Bronchial epithelial cell (primary cell): ENCODE results near the gene NPAS4. TPM values are rescaled to one million over a fixed set of nuclear protein-coding genes. Genes with fewer than 3 reads are reported as not detected.
A peak's percentile ranks its signal among the peaks of the same experiment; 100 is the strongest.
"Not testable (repeated sequence)": the region's sequence is repeated elsewhere in the genome, so short reads cannot be mapped to it uniquely, and the experiment has no call there.

Source experiments
- DNase-seq: peaks from one replicate; pipeline ENCODE4 v3.0.0-alpha.2; 2010; ENCODE audit warnings: low read depth
- FAIRE-seq: peaks from 2 replicates; lab custom pipeline; 2011; peaks lifted over from hg19 to GRCh38; lab: Jason Lieb, UNC
- H3K27me3 ChIP-seq: 2 replicates; pipeline ENCODE4 v1.5.1; 2011; ENCODE audit warnings: low read length; ENCODE audit not compliant: control insufficient read depth, insufficient read depth
- H3K36me3 ChIP-seq: 2 replicates; pipeline ENCODE4 v1.5.1; 2011; ENCODE audit warnings: low read length; ENCODE audit not compliant: control insufficient read depth, insufficient read depth
- H3K4me3 ChIP-seq: 2 replicates; pipeline ENCODE4 v1.5.1; 2011; ENCODE audit warnings: mild to moderate bottlenecking, low read depth, low read length, control low read depth
- CTCF ChIP-seq: IDR thresholded peaks from 2 replicates; pipeline ENCODE4 v1.5.1; 2011; ENCODE audit warnings: mild to moderate bottlenecking, moderate library complexity, low read length, control low read depth, inconsistent platforms; ENCODE audit not compliant: insufficient read depth, severe bottlenecking
- total RNA-seq: library from RNA; depleted of rRNA; stranded (reverse); fragments of >200 nt; gene quantifications from 2 replicates; pipeline ENCODE4 v1.2.1, GENCODE V29; 2014

Gene NPAS4
- total RNA-seq, 1 donor from 2014 or later: not detected

GRCh38 chr11:66419825-66420224 lies 1.0 kb upstream of the NPAS4 start:
- no peaks in the 10 kb centered on the region for H3K36me3 ChIP-seq
- FAIRE-seq: no peak
- no peak for DNase-seq
- no peak for TF ChIP-seq CTCF
- H3K4me3 ChIP-seq: no peak overlapping the region
- peaks cover 16% of the 10 kb centered on the region for H3K27me3 ChIP-seq

GRCh38 chr11:66421492-66422205 lies 814 bp downstream of the NPAS4 start:
- DNase-seq (peak; percentile 63), FAIRE-seq (no peak)
- no peak overlapping the region for H3K4me3 ChIP-seq
- H3K27me3 ChIP-seq: peaks cover 16% of the 10 kb centered on the region
- H3K36me3 ChIP-seq: no peaks in the 10 kb centered on the region
- TF ChIP-seq CTCF: no peak

- no peak for DNase-seq
- Histone ChIP-seq H3K4me3 (no peak overlapping the region), H3K36me3 (no peaks in the 10 kb centered on the region), H3K27me3 (no peaks in the 10 kb centered on the region)
- no peak for TF ChIP-seq CTCF
- FAIRE-seq: no peak
These were observed 5.5 kb downstream of the NPAS4 start for GRCh38 chr11:66426314-66426713.

GRCh38 chr11:66428933-66429332 lies 8.1 kb downstream of the NPAS4 start:
- Histone ChIP-seq H3K27me3 (no peaks in the 10 kb centered on the region), H3K36me3 (no peaks in the 10 kb centered on the region), H3K4me3 (no peak overlapping the region)
- no peak for TF ChIP-seq CTCF
- FAIRE-seq: no peak
- DNase-seq: no peak

- FAIRE-seq (no peak), DNase-seq (peak; percentile 38)
- H3K4me3 ChIP-seq: no peak overlapping the region
- H3K27me3 ChIP-seq: no peaks in the 10 kb centered on the region
- peaks cover 2% of the 10 kb centered on the region for H3K36me3 ChIP-seq
- peak; percentile 92 for TF ChIP-seq CTCF
These were observed 9.3 kb downstream of the NPAS4 start for GRCh38 chr11:66429983-66430602.

- not testable (repeated sequence) for H3K27me3 ChIP-seq, FAIRE-seq, DNase-seq, H3K36me3 ChIP-seq, H3K4me3 ChIP-seq
These were observed 10.5 kb downstream of the NPAS4 start for GRCh38 chr11:66431287-66431686.

GRCh38 chr11:66431871-66432329 lies 11.1 kb downstream of the NPAS4 start:
- not testable (repeated sequence) for H3K27me3 ChIP-seq, FAIRE-seq, DNase-seq, H3K4me3 ChIP-seq, H3K36me3 ChIP-seq
